ENCODE measurements around the gene ABCB11.
"Not testable (repeated sequence)": the region's sequence is repeated elsewhere in the genome, so short reads cannot be mapped to it uniquely, and the experiment has no call there.

ABCB11 gene

DNA sequence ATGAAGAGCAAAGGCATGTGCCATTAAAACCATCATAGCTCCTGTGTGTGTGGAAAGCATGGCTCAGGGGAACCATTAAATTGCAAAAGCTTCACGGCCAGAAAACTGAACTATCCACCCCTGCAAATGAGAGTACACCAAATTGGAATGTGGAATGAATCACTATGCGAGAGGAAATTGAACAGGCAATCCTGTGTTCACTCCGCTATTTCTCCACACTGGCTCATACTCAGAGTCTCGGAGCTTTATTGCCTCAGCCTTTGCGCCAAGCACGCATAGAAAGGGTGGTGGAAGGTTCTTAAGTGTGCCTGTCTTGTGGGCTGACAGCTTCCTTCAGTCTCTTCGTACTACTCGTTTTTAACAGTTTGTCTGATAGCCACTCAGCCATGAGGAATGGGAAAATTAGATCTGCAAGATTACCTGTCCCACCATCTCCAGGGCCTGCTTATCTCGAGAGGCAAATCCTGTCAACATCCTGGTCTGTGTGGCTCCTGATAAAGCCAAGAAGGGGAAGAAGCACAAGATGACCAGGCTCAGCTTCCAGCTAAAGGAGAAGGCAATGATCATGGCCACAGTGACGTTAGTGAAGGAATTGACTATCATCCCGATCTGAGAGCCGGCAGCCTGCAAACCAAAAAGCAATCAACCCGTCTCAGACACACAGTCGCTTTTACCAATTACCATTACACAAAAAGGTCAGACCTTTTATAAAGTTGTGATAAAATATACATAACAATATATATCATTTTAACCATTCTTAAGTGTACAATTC is 95.1 kb downstream of the ABCB11 start:
- no peak overlapping the region for H3K27ac ChIP-seq (ENCODE audit: low read depth, low read length)
- no CpG with 5 or more reads among the region's 14 CpGs for WGBS (ENCODE audit: extremely low coverage, insufficient coverage, insufficient read length)
- peak; percentile 63 to 67 for DNase-seq
- H3K4me3 ChIP-seq (ENCODE audit: low read depth, low read length): no peak overlapping the region
- no peaks in the 10 kb centered on the region for H3K4me1 ChIP-seq (ENCODE audit: control insufficient read depth in 1 of 2, insufficient read depth in 2 of 2, low read length in 2 of 2)
- no peak overlapping the region for H3K18ac ChIP-seq (ENCODE audit: low read length)
- no peak overlapping the region for H2AFZ ChIP-seq (ENCODE audit: insufficient read depth, low read length, poor library complexity)
- no peak overlapping the region for H3K14ac ChIP-seq (ENCODE audit: low read length)
- H2BK120ac ChIP-seq (ENCODE audit: insufficient read depth, low read length, poor library complexity): no peak overlapping the region
- H3K4me2 ChIP-seq (ENCODE audit: low read length): no peak overlapping the region
- no peak overlapping the region for H4K12ac ChIP-seq (ENCODE audit: low read depth, low read length)
- H3K9ac ChIP-seq (ENCODE audit: low read length): no peak overlapping the region
- H3K9me3 ChIP-seq (ENCODE audit: insufficient read depth, low read depth, low read length): peaks cover 1% of the 10 kb centered on the region
- no peaks in the 10 kb centered on the region for H3K27me3 ChIP-seq (ENCODE audit: insufficient read depth, low read length)
- no peak overlapping the region for H2AK5ac ChIP-seq (ENCODE audit: low read length)
- H2BK5ac ChIP-seq (ENCODE audit: low read depth, low read length, poor library complexity): no peak overlapping the region
- H4K8ac ChIP-seq (ENCODE audit: low read depth, low read length): no peak overlapping the region
- no peak overlapping the region for H3K4ac ChIP-seq (ENCODE audit: low read depth, low read length)
- no peak overlapping the region for H2BK12ac ChIP-seq (ENCODE audit: low read length)
- H4K91ac ChIP-seq (ENCODE audit: low read depth, low read length): no peak overlapping the region
- H3K23ac ChIP-seq (ENCODE audit: low read length): no peak overlapping the region
- no peaks in the 10 kb centered on the region for H3K79me2 ChIP-seq (ENCODE audit: control insufficient read depth, insufficient read depth, low read length, poor library complexity)
- no peaks in the 10 kb centered on the region for H3K79me1 ChIP-seq (ENCODE audit: low read length)
- H3K36me3 ChIP-seq (ENCODE audit: control insufficient read depth in 1 of 2, insufficient read depth in 2 of 2, low read length in 2 of 2): no peaks in the 10 kb centered on the region

DNA sequence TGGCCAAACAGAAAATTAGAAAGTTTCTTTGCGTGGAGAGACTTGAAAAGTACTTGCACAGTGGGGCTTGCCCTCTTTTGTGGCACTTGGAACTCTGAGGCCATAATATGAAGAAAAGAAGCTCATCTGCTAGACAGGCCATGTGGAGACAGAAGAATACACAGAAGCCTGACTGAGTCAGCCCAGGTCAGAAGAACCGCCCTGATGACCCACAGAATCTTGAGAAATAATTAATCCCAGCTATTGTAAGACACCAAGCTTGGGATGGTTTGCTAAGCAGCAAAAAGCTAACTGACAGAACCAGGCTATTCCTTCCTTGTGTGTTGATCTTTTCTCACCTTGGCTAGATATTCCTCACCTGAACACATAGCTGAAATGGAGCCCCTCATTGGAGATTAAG is 96.3 kb downstream of the ABCB11 start:
- Histone ChIP-seq H3K4me1 (ENCODE audit: control insufficient read depth in 1 of 2, insufficient read depth in 2 of 2, low read length in 2 of 2) (peaks cover 2 to 5% of the 10 kb centered on the region in 2 experiments), H3K9me3 (ENCODE audit: insufficient read depth, low read depth, low read length) (peaks cover 1% of the 10 kb centered on the region), H4K91ac (ENCODE audit: low read depth, low read length) (no peak overlapping the region), H4K12ac (ENCODE audit: low read depth, low read length) (no peak overlapping the region), H3K79me2 (ENCODE audit: control insufficient read depth, insufficient read depth, low read length, poor library complexity) (no peaks in the 10 kb centered on the region), H3K27me3 (ENCODE audit: insufficient read depth, low read length) (no peaks in the 10 kb centered on the region), H3K36me3 (ENCODE audit: control insufficient read depth in 1 of 2, insufficient read depth in 2 of 2, low read length in 2 of 2) (no peaks in the 10 kb centered on the region), H2AFZ (ENCODE audit: insufficient read depth, low read length, poor library complexity) (no peak overlapping the region), H3K4me3 (ENCODE audit: low read depth, low read length) (no peak overlapping the region), H3K23ac (ENCODE audit: low read length) (no peak overlapping the region), H3K9ac (ENCODE audit: low read length) (no peak overlapping the region), H3K4me2 (ENCODE audit: low read length) (no peak overlapping the region), H2AK5ac (ENCODE audit: low read length) (no peak overlapping the region), H2BK5ac (ENCODE audit: low read depth, low read length, poor library complexity) (no peak overlapping the region), H3K14ac (ENCODE audit: low read length) (no peak overlapping the region), H4K8ac (ENCODE audit: low read depth, low read length) (no peak overlapping the region), H3K4ac (ENCODE audit: low read depth, low read length) (no peak overlapping the region), H3K18ac (ENCODE audit: low read length) (no peak overlapping the region), H3K27ac (ENCODE audit: low read depth, low read length) (no peak overlapping the region), H2BK12ac (ENCODE audit: low read length) (no peak overlapping the region), H3K79me1 (ENCODE audit: low read length) (no peaks in the 10 kb centered on the region), H2BK120ac (ENCODE audit: insufficient read depth, low read length, poor library complexity) (no peak overlapping the region)
- DNase-seq: no peak
- WGBS (ENCODE audit: extremely low coverage, insufficient coverage, insufficient read length): no CpG with 5 or more reads among the region's 2 CpGs

GRCh38 chr2:168932174-168932573 is 99.0 kb downstream of the ABCB11 start:
- not testable (repeated sequence) for H3K9me3 ChIP-seq (ENCODE audit: insufficient read depth, low read depth, low read length); H4K8ac ChIP-seq (ENCODE audit: low read depth, low read length); H3K4me1 ChIP-seq (ENCODE audit: control insufficient read depth in 1 of 2, insufficient read depth in 2 of 2, low read length in 2 of 2); H3K18ac ChIP-seq (ENCODE audit: low read length); H3K79me2 ChIP-seq (ENCODE audit: control insufficient read depth, insufficient read depth, low read length, poor library complexity); H4K91ac ChIP-seq (ENCODE audit: low read depth, low read length); H2BK120ac ChIP-seq (ENCODE audit: insufficient read depth, low read length, poor library complexity); H4K12ac ChIP-seq (ENCODE audit: low read depth, low read length); H3K14ac ChIP-seq (ENCODE audit: low read length); H3K23ac ChIP-seq (ENCODE audit: low read length); H2AFZ ChIP-seq (ENCODE audit: insufficient read depth, low read length, poor library complexity); H2BK5ac ChIP-seq (ENCODE audit: low read depth, low read length, poor library complexity); H3K79me1 ChIP-seq (ENCODE audit: low read length); H3K4me3 ChIP-seq (ENCODE audit: low read depth, low read length); H2BK12ac ChIP-seq (ENCODE audit: low read length); DNase-seq; H3K27ac ChIP-seq (ENCODE audit: low read depth, low read length); H2AK5ac ChIP-seq (ENCODE audit: low read length); H3K9ac ChIP-seq (ENCODE audit: low read length); H3K27me3 ChIP-seq (ENCODE audit: insufficient read depth, low read length); H3K4me2 ChIP-seq (ENCODE audit: low read length); H3K36me3 ChIP-seq (ENCODE audit: control insufficient read depth in 1 of 2, insufficient read depth in 2 of 2, low read length in 2 of 2); H3K4ac ChIP-seq (ENCODE audit: low read depth, low read length)
- WGBS (ENCODE audit: extremely low coverage, insufficient coverage, insufficient read length): no CpG with 5 or more reads among the region's 4 CpGs

- H3K36me3 ChIP-seq (ENCODE audit: control insufficient read depth in 1 of 2, insufficient read depth in 2 of 2, low read length in 2 of 2): no peaks in the 10 kb centered on the region
- no CpG with 5 or more reads among the region's 1 CpG for WGBS (ENCODE audit: extremely low coverage, insufficient coverage, insufficient read length)
- H3K27me3 ChIP-seq (ENCODE audit: insufficient read depth, low read length): no peaks in the 10 kb centered on the region
- H3K4ac ChIP-seq (ENCODE audit: low read depth, low read length): no peak overlapping the region
- no peak overlapping the region for H2AFZ ChIP-seq (ENCODE audit: insufficient read depth, low read length, poor library complexity)
- no peaks in the 10 kb centered on the region for H3K9me3 ChIP-seq (ENCODE audit: insufficient read depth, low read depth, low read length)
- H3K14ac ChIP-seq (ENCODE audit: low read length): no peak overlapping the region
- H4K8ac ChIP-seq (ENCODE audit: low read depth, low read length): no peak overlapping the region
- H2BK5ac ChIP-seq (ENCODE audit: low read depth, low read length, poor library complexity): no peak overlapping the region
- no peak overlapping the region for H3K18ac ChIP-seq (ENCODE audit: low read length)
- H3K9ac ChIP-seq (ENCODE audit: low read length): no peak overlapping the region
- H3K23ac ChIP-seq (ENCODE audit: low read length): no peak overlapping the region
- H3K4me3 ChIP-seq (ENCODE audit: low read depth, low read length): no peak overlapping the region
- peaks cover 2 to 9% of the 10 kb centered on the region in 2 experiments for H3K4me1 ChIP-seq (ENCODE audit: control insufficient read depth in 1 of 2, insufficient read depth in 2 of 2, low read length in 2 of 2)
- H3K27ac ChIP-seq (ENCODE audit: low read depth, low read length): no peak overlapping the region
- no peak overlapping the region for H3K4me2 ChIP-seq (ENCODE audit: low read length)
- H3K79me2 ChIP-seq (ENCODE audit: control insufficient read depth, insufficient read depth, low read length, poor library complexity): no peaks in the 10 kb centered on the region
- no peak overlapping the region for H2BK120ac ChIP-seq (ENCODE audit: insufficient read depth, low read length, poor library complexity)
- H2BK12ac ChIP-seq (ENCODE audit: low read length): no peak overlapping the region
- no peak overlapping the region for H4K91ac ChIP-seq (ENCODE audit: low read depth, low read length)
- no peak overlapping the region for H4K12ac ChIP-seq (ENCODE audit: low read depth, low read length)
- DNase-seq: peak; percentile 22 to 59
- no peaks in the 10 kb centered on the region for H3K79me1 ChIP-seq (ENCODE audit: low read length)
- no peak overlapping the region for H2AK5ac ChIP-seq (ENCODE audit: low read length)
Measured at GRCh38 chr2:168930242-168930641, 100.9 kb downstream of the ABCB11 start.
